HepG2 (cell line): Measurements from ENCODE around the gene SBNO2. TPM values are rescaled to one million over a fixed set of nuclear protein-coding genes. Genes with fewer than 3 reads are reported as not detected.

ENCODE experiments used
- ATAC-seq: fragments of 200-7000 bp; cut with Tn5 transposase; 3 replicates; pipeline ENCODE4 v1.9.1; 2020; ENCODE audit warnings: mild to moderate bottlenecking, moderate library complexity
- BruUV-seq: library from RNA; stranded (reverse); fragments of 400-500 nt; replicated peaks from 2 replicates; lab custom pipeline; 2021; lab: Mats Ljungman, UMichigan
- CTCF ChIA-PET: fragments of 300-600 bp; formaldehyde crosslinking; extraction: SDS; loops from one replicate; lab custom pipeline; 2021; ENCODE audit warnings: low total read pairs, inconsistent platforms, low intra/inter-chr PET ratio; lab: Yijun Ruan, JAX
- POLR2A ChIA-PET: fragments of 350-600 bp; sonication (Branson Sonifier 250); formaldehyde crosslinking; loops from one replicate; lab custom pipeline; 2020; ENCODE audit warnings: antibody characterized with exemption, inconsistent platforms; lab: Yijun Ruan, JAX
- DNase-seq: peaks from one replicate; pipeline ENCODE4 v3.0.0-alpha.2; 2015; ENCODE audit warnings: low spot score
- FAIRE-seq: peaks from 3 replicates; lab custom pipeline; 2011; peaks lifted over from hg19 to GRCh38; lab: Jason Lieb, UNC
- H2AFZ ChIP-seq: one replicate; pipeline ENCODE4 v1.6.1; 2011; ENCODE audit warnings: low read length, inconsistent platforms
- H3K27ac ChIP-seq: fragments of 300-600 bp; 3 replicates; pipeline ENCODE4 v1.8.0; 2011; ENCODE audit warnings: mixed run types, mild to moderate bottlenecking, mixed read lengths, low read length, inconsistent platforms; ENCODE audit not compliant: insufficient read depth; ENCODE audit errors: extremely low read length
- H3K27me3 ChIP-seq, 2 experiments: fragments of 200-600 bp in 1 of 2; 2 replicates in 1 of 2; 3 replicates in 1 of 2; pipeline versions ENCODE4 v1.6.0 to v1.8.0; 2011; ENCODE audit warnings: low read length in 2 of 2, mild to moderate bottlenecking in 2 of 2, moderate library complexity in 2 of 2, inconsistent platforms in 1 of 2; ENCODE audit not compliant: insufficient read depth in 2 of 2, control insufficient read depth in 1 of 2
- H3K36me3 ChIP-seq, 2 experiments: fragments of 200-600 bp in 1 of 2; replicated peaks in 1 of 2; 2 replicates in 1 of 2; 3 replicates in 1 of 2; pipeline versions ENCODE4 v1.5.1 to v1.8.0; 2011; ENCODE audit warnings: low read length in 2 of 2, inconsistent platforms in 1 of 2; ENCODE audit not compliant: insufficient read depth in 2 of 2, control insufficient read depth in 1 of 2
- H3K4me1 ChIP-seq: 2 replicates; pipeline ENCODE4 v1.5.1; 2012; ENCODE audit warnings: low read length, inconsistent platforms; ENCODE audit not compliant: insufficient read depth
- H3K4me2 ChIP-seq: 2 replicates; pipeline ENCODE4 v1.6.0; 2011; ENCODE audit warnings: low read depth, low read length, inconsistent platforms
- H3K4me3 ChIP-seq, 3 experiments: fragments of 200-600 bp in 1 of 3; sonication (generic), shearing (Covaris generic) in 1 of 3; replicated peaks in 1 of 3; 2 replicates each; pipeline ENCODE4 v1.5.1; 2011 to 2016; ENCODE audit warnings: low read length in 3 of 3, inconsistent platforms in 2 of 3, low read depth in 2 of 3, mild to moderate bottlenecking in 2 of 3, control low read depth in 1 of 3, mixed read lengths in 1 of 3; ENCODE audit not compliant: insufficient read depth in 1 of 3
- H3K79me2 ChIP-seq: one replicate; pipeline ENCODE4 v1.6.1; 2011; ENCODE audit warnings: low read length, inconsistent platforms; ENCODE audit not compliant: insufficient read depth
- H3K9ac ChIP-seq: 2 replicates; pipeline ENCODE4 v1.6.0; 2011; ENCODE audit warnings: mild to moderate bottlenecking, low read depth, low read length, inconsistent platforms; ENCODE audit not compliant: insufficient read depth
- H3K9me3 ChIP-seq: 2 replicates; pipeline ENCODE4 v1.5.1; 2012; ENCODE audit warnings: mild to moderate bottlenecking, low read length
- H4K20me1 ChIP-seq: 2 replicates; pipeline ENCODE4 v1.6.0; 2011; ENCODE audit warnings: inconsistent platforms, mild to moderate bottlenecking, low read length, moderate library complexity; ENCODE audit not compliant: insufficient read depth
- HIC2 ChIP-seq: sonication (generic); formaldehyde crosslinking; IDR thresholded peaks from 2 replicates; pipeline ENCODE4 v1.9.0; 2022; ENCODE audit warnings: low read depth, missing genetic modification reagents
- HNRNPL ChIP-seq: fragments of 200-400 bp; formaldehyde crosslinking; IDR thresholded peaks from 2 replicates; pipeline ENCODE4 v1.6.1; 2017; ENCODE audit warnings: mild to moderate bottlenecking, low read depth, low read length
- MXI1 ChIP-seq: IDR thresholded peaks from 3 replicates; pipeline ENCODE4 v1.6.1; 2012; ENCODE audit warnings: low read depth, low read length, inconsistent platforms, borderline replicate concordance
- PLRG1 ChIP-seq: fragments of 450-650 bp; conservative IDR thresholded peaks from 2 replicates; pipeline ENCODE4 v1.6.1; 2016
- ZBTB7B ChIP-seq: sonication (generic); formaldehyde crosslinking; IDR thresholded peaks from 2 replicates; pipeline ENCODE4 v1.4.0; 2020; ENCODE audit warnings: missing genetic modification reagents
- ZGPAT ChIP-seq: IDR thresholded peaks from 2 replicates; pipeline ENCODE4 v1.6.1; 2016; ENCODE audit warnings: mild to moderate bottlenecking
- ZNF687 ChIP-seq: sonication (generic); formaldehyde crosslinking; IDR thresholded peaks from 2 replicates; pipeline ENCODE4 v1.5.1; 2020; ENCODE audit warnings: mild to moderate bottlenecking, missing genetic modification reagents, moderate library complexity
- ZNF83 ChIP-seq: sonication (generic); formaldehyde crosslinking; IDR thresholded peaks from 2 replicates; pipeline ENCODE4 v1.4.0; 2020; ENCODE audit warnings: missing genetic modification reagents, mild to moderate bottlenecking, borderline replicate concordance
- ZSCAN9 ChIP-seq: IDR thresholded peaks from 2 replicates; pipeline ENCODE4 v1.6.1; 2016; ENCODE audit warnings: borderline replicate concordance
- WGBS: methylation state at CpG from one replicate; pipeline ENCODE4 v1.1.6; 2017; ENCODE audit warnings: low lambda C conversion rate; 5-methylcytosine and 5-hydroxymethylcytosine counted together
- in situ Hi-C: cut with HindIII; loops from 2 replicates; pipeline ENCODE4 v1.10.0; 2017; ENCODE audit warnings: low pct_unique_long_range_greater_than_20kb; ENCODE audit not compliant: extremely low pct_ligation_motif_present
- intact Hi-C: fragments of 100-400 bp; cut with micrococcal nuclease; formaldehyde crosslinking; loops from one replicate; pipeline ENCODE4 v1.10.0; 2022; ENCODE audit not compliant: unreplicated experiment
- polyA plus RNA-seq, 8 experiments: library from polyadenylated mRNA; depleted of rRNA in 3 of 8; stranded (reverse) in 7 of 8; unstranded in 1 of 8; fragments of >200 nt; fragmentation: Illumina TruSeq in 4 of 8; extraction: Trizol in 4 of 8; gene quantifications; 2 replicates each; pipeline versions ENCODE4 v1.2.1 to v1.2.3, GENCODE V29; 2011 to 2016; ENCODE audit warnings: low read depth in 4 of 8, missing spikeins in 1 of 8, mixed read lengths in 1 of 8; ENCODE audit not compliant: insufficient read depth in 1 of 8
- total RNA-seq, 5 experiments: library from RNA; depleted of rRNA; stranded (reverse); fragments of >200 nt; fragmentation: Illumina TruSeq; extraction: Trizol; gene quantifications; 2 replicates each; pipeline ENCODE4 v1.2.3, GENCODE V29; 2016; ENCODE audit warnings: low read depth in 1 of 5

Gene SBNO2
- total and polyA plus RNA-seq, 2 of the 13 experiments (the other 11 are each of a cell fraction or from before 2014, with no cell fraction given): 8.6 to 10.4 TPM

- Histone ChIP-seq H3K79me2 (peaks cover 8% of the 10 kb centered on the region), H3K4me2 (peak overlapping the region; percentile 70), H4K20me1 (peaks cover 4% of the 10 kb centered on the region; the same call in 1 of the 2 replicates), H3K4me1 (peaks cover 20% of the 10 kb centered on the region), H3K36me3 (peaks cover 4 to 8% of the 10 kb centered on the region in 2 experiments; a peak in 4 of 5 replicates), H3K27ac (peak overlapping the region; percentile 49), H2AFZ (no peak overlapping the region), H3K4me3 (peak overlapping the region in 1 of 3 experiments; percentile 61; a peak in 1 of 6 replicates), H3K9ac (peak overlapping the region; percentile 61), H3K9me3 (no peaks in the 10 kb centered on the region), H3K27me3 (no peaks in the 10 kb centered on the region)
- CTCF ChIA-PET: no interaction called here
- in situ Hi-C loops (no loop called here), intact Hi-C loops (no loop called here)
- no TSS peak for BruUV-seq
- FAIRE-seq (no peak), DNase-seq (no peak), ATAC-seq (peak; percentile 17; the same call in 2 of the 3 replicates)
- TF ChIP-seq MXI1: 0 out of 3 replicates have a peak, but pooled peaks have one; percentile 22
- no peak for TF ChIP-seq PLRG1
- no peak for TF ChIP-seq ZNF83 (CRISPR knock-in tag)
- TF ChIP-seq ZNF687 (CRISPR knock-in tag): peak; percentile 17
- 0 out of 2 replicates have a peak, but pooled peaks have one; percentile 6 for TF ChIP-seq HNRNPL
- TF ChIP-seq ZBTB7B (CRISPR knock-in tag): 0 out of 2 replicates have a peak, but pooled peaks have one; percentile 5
- TF ChIP-seq ZSCAN9: no peak
- TF ChIP-seq ZGPAT (CRISPR knock-in tag): peak; percentile 11; the same call in 1 of the 2 replicates
- TF ChIP-seq HIC2 (CRISPR knock-in tag): 0 out of 2 replicates have a peak, but pooled peaks have one; percentile 2
- POLR2A ChIA-PET: interaction anchor here (1.4 to 2.3 kb wide), 2 partner anchors 11 to 42 kb away, joined by 3 to 6 read pairs; no protein-coding TSS in a partner anchor
- no CpG with 5 or more reads among the region's 29 CpGs for whole genome bisulfite sequencing
Measured at GRCh38 chr19:1155352-1156304, 18.4 kb downstream of the SBNO2 start.
